GF-D8 (cell line): ENCODE measurements around the gene FFAR1.
"Not testable (repeated sequence)": the region's sequence is repeated elsewhere in the genome, so short reads cannot be mapped to it uniquely, and the experiment has no call there.

ENCODE experiments used
- DNase-seq: peaks from one replicate; lab custom pipeline; 2025; lab: John Stamatoyannopoulos, UW

Gene FFAR1

DNA sequence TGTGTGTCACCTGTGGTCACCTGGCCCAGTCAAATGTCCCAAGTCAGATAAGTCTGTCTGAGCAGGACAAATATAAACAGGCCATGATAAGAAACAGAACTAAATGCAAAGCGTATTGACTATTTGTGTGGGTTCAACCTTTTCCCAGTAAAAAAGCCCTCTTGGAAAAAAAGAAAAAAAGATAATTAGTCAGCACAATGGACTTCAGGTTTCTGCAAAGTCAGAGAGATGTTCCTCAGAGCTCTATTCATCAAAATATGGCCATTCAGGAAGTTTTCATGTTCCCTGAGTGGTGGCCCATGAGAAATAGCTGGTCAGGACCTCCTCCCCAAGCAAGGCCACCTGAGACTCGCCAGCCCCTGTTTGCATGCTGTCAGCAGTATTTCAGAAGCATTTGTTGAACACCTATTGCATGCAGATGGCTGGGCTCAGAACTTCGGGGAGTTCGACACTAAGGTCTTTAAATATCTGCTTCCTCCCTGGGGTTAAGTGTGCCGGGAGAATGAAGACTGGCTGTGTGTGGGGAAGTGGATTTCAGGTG lies 13.2 kb downstream of the FFAR1 start:
- no peak for DNase-seq

DNA sequence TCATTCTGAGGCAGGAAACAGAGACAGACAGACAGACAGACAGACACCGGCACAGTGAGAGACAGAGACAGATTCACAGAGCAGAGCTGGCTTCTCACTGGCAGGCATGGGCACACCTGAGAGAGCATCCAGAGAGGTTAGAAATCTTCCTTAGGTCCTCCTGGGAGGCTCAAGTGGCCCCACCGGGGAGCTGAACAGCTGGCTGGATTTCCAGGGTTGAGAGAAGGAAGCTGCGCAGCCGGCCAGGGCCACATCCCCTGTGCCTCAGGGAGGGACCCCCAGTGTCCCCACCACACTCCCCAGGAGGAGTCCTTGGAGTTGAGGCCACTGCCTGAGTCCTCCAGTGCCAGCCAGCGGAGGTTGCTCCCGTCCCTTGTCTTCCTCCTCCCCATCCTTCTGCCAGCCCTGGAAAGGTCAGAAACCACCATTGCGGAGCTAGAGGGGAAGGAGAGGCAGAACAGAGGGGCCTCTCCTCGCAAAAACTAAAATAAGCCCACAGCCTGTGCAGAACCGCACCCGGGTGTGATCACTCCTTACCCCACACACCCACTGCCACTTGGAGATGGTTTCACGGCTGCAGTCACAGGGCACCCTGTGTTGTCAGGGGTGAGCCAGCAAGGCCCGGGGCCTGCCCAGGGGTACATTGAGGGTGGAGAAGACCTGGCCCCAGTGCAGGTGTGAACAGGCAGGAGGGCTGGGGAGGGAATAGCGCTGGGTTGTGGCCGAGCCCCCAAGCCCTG lies 14.7 kb downstream of the FFAR1 start:
- no peak for DNase-seq

DNA sequence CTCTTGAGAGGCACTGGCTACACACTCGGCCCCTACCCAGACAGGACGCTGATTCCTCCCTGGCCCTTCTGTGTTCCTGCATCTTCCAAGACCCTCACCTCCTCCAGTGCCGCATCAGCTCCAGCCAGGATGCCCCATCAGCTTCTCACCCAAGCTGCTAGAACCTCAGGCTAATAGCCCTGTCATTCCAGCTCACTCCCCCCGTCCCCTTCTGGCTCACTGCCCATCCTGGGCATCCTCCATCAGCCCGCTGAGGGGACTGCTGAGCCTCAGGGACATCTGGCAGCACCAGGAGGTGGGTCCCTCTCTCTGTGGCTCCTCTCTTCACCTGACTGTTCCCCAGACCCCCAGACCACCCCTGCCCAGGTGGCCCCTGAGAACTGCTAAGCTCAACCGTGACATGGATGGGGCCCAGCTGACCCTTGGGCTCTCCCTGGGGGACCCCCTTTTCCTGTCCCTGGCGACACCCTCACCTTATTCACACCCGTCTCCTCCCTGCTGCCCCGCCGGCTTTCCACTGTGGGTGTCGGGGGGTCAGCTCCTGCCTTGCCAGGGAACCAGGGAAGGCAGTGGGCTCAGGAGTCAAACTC lies 15.4 kb downstream of the FFAR1 start:
- DNase-seq, result no peak

DNA sequence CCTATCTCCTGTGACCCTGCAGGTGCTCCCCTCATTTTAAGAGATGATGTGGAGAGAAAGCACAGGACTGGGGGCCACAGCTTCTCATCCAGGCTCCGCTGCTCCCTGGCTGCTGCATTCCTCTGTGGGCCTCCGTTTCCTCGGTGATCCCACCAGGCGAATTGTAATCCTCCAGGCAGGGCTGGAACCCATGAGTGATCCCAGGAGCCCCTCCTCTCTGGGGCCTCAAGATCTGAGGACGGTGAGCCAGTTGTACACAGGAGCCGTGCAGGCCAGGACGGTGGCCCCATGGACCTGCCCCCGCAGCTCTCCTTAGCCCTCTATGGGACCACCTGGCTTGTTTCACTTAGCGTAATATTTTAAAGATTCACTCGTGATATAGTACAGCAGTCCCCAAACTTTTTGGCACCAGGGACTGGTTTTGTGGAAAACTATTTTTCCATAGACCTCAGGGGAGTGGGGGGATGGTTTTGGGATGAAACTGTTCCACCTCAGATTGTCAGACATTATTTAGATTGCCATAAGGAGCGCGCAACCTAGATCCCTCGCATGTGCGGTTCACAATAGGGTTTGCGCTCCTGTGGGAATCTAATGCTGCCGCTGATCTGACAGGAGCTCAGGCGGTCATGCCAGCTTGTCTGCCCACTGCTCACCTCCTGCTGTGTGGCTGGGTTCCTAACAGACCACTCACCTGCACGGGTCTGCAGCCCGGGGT lies 16.2 kb downstream of the FFAR1 start:
- no peak for DNase-seq

DNA sequence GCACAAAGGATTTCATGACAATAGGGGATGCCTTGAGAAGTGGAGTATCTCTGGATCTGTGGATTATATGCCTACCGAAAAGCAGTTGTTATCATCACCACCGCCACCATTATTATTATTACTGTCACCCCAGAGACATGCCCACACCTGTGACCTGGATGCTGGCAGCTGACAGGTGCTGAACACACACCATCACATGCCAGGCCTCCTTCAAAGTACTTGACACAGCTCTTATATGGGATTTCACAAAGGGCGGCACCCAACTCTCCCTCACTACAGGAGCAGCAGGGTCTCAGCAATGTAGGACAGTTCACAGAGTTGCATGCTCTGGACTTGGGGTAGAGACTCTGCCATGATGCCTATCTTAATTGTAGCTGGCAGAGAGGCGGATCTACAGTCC lies 17.6 kb downstream of the FFAR1 start:
- DNase-seq, result no peak

DNA sequence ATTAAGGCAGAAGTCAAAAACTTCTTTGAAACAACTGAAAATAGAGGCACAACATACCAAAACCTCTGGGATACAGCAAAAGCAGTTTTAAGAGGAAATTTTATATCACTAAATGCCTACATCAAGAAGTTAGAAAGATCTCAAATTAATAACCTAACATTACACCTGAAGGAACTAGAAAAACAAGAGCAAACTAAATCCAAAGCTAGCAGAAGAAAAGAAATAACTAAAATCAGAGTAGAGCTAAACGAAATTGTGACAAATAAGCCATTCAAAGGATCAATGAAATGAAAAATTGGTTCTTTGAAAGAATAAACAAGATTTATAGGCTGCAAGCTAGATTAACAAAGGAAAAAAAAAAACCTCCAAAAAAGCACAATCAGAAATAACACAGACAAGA lies 20.7 kb downstream of the FFAR1 start:
- no peak for DNase-seq

DNA sequence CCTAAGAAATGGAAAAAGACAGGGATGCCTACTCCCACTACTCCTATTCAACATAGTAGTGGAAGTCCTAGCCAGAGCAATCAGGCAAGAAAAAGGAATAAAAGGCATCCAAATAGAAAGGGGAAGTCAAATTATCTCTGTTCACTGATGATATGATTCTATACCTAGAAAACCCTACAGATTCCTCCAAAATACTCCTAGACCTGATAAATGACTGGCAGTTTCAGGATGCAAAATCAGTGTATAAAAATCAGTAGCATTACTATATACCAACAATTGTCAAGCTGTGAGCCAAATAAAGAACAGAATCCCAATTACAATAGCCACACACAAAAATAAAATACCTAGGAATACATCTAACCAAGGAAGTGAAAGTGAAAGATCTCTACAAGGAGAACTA lies 21.8 kb downstream of the FFAR1 start:
- DNase-seq, result no peak

DNA sequence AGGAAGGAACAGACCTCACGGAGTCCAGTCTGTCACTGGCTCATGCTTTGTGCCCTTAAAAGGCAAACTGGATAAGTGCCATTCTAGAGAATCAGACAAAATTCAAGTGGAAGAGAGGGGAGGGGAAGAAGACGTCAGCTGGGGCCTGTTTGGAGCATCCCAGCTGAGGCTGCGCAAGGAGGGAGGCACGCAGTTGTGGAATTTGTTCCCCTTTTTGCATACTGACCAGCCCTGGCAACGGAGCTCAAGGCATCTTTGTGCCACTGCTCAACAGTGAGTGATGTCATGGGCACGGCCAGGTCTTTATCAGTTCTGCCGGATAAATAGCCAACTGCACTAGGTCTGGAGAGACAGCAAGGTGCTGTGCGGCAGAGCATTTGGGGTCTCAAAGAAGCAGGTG lies 23.0 kb downstream of the FFAR1 start, which contains the start of gene GPR42:
Gene GPR42, plus strand, starts transcription at position 347 of the 400 bp plus-strand sequence. CDS start 292 bp downstream, outside the sequence.
- no peak for DNase-seq

DNA sequence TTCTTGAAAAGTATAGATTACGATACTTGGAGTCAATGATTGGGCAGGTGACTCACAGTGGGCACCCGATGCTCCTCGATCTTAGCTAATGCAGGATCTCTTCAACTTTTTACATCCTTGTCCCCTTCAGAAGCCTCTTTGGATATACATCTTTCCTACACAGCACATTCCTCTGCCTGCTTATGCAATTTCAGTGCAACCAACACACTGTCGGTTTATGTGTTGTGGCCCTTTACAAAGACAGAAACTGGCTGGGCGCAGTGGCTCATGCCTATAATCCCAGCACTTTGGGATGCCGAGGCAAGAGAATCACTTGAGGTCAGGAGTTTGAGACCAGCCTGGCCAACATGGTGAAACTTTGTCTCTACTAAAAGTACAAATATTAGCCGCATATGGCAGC lies 25.8 kb downstream of the FFAR1 start:
- no peak for DNase-seq

DNA sequence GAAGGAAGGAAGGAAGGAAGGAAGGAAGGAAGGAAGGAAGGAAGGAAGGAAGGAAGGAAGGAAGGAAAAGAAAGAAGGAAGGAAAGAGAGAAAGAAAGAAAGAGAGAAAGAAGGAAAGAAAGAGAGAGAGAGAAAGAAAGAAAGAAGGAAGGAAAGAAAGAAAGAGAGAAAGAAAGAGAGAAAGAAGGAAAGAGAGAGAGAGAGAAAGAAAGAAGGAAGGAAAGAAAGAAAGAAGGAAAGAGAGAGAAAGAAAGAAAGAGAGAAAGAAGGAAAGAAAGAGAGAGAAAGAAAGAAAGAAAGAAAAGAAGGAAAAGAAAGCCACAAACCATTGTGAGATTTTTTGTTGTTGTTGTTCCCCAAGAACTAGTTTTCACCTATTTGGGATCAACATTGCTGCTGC lies 26.3 kb downstream of the FFAR1 start:
- not testable (repeated sequence) for DNase-seq

DNA sequence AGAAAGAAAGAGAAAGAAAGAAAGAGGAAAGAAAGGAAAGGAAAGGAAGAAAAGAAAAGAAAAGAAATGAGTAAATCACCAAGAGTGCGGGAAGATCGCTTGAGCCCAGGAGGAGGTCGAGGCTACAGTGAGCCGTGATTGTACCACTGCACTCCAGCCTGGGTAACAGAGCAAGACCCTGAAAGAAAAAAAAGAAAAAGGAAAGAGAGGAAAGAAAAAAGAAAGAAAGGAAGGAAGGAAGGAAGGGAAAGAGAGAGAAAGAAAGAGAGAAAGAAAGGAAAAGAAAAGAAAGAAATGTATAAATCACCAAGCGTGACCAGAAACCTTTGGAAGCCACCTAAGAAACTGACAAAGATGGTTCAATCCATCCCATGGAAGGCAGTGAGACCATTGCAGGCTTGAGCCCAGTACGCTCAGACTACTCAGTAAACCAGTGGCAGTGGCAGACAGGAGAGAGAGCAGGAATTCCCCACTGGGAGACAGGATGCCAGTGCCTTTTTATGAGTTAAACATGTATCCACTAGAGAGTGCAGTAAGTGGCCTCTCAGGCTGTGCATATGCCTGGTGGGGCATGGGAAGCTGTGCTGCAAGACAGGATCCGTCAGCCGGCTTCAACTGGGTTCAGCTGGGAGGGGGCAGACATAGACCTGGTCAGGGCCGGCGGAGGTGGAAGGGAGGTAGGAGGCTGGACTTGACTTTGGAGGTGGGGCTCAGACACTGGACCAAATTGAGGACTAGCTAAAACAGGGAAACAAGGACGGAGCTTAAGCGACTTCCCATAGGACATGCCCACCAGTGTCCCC lies 28.0 kb downstream of the FFAR1 start:
- DNase-seq, result no peak

DNA sequence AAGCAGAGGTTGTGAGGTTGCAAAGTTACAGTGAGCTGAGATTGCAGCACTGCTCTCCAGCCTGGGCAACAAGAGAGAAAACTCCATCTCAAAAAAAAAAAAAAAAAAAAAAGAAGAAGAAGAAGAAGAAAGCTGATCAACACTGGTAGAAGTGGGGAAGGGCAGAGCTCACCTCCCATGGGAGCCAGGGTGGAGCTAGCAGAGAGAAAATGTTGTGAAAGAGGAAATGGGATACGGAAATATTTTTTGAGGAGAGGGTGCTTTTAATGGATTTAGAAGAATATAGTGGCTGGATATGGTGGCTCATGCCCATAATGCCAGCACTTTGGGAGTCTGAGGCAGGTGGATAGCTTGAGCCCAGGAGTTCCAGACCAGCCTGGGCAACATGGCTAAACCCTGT lies 30.0 kb downstream of the FFAR1 start:
- DNase-seq, result no peak

DNA sequence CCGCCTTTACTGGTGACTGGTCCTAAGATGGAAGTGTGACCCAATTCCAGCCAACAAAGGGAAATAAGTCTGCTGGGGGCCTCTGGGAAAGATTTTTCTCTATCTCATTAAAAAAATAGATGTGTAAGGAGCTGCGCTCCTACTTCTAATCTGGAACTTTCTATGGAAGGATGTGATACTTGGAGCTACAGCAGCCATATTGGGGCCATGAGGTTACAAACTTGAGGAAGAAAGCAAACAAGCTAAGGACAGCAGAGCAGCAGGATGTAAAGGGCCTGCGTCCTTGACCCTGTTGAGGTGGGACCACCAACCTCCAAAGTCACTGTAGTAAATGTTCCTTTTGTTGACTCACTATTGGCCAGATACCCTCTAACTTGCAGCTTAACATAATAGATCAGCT lies 30.7 kb downstream of the FFAR1 start:
- no peak for DNase-seq

DNA sequence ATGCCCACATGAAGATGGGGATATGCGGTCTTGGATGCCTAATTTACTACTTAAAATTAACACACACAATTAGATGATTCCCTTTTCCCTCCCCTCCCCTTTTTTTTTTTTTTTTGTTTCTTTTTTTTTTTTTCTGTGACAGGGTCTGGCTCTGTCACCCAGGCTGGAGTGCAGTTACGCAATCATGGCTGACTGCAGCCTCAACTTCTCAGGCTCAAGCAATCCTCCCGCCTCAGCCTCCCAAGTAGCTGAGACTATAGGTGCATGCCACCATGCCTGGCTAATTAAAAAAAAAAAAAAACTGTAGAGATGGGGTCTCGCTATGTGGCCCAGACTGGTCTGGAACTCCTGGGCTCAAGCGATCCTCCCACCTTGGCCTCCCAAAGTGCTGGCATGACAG lies 31.8 kb downstream of the FFAR1 start:
- not testable (repeated sequence) for DNase-seq

DNA sequence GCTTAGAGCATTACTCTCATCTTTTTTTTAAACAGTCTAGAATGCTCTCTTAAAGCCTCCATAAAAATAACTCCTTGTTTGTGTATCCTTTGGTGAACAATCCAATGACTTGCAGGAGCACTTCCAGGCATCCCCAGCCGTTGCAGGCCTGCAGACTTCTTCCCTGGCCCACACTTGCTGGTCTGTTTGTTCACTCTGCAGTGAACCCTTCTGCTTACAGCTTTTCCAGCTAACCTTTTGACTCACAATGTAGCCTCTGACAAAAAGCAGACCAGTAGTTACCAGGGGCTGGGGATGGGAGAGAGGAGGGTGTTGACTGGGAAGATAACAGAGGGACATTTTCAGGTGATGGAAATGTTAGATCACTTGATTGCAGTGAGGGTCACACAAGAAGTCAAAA lies 32.3 kb downstream of the FFAR1 start:
- DNase-seq, result no peak

DNA sequence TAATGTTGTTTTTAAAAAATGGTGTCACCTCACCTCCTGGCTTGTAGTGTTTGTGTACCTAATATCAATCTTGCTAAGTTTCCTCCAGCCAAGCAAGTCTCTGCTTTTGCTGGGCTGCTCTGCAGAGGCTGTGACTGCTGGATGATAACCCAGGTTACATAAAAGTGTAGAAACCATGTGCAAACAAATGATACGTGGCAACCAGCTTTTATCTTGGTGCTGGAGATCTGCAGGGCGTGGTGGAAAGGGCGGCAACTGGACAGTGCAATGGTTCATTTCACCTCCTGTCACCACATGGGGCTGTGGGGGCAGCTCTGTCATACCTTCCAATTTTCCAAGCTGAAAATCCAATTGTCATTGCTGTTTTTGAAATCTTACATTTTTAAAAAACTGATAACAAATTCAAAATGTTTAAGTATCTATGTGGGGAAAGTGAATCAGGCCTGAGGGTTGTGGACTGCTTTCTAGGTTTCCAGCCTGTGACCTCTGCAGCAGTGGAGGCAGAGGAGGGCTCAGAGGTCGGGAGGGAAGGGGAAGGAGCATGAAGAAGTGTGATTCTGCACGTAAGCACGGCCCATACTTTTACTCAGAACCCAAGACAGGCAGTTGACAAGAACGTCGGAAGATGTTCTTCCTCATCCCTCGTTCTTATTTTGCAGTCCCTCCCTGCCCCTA lies 32.9 kb downstream of the FFAR1 start:
- DNase-seq, result no peak

DNA sequence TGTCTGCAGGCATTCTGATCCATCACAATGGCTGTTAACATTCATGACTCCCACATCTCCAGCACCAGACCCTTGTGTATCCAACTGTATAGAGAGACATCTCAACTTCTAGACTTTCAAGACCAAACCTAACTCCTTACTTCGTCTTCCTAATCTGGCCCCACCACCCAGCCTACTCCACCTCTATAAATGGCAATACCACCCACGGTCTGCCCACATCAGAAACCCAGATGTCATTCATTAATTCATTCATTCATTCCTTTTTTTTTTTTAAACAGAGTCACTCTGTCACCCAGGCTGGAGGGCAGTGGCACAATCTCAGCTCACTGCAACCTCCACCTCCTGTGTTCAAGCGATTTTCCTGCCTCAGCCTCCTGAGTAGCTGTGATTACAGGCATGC lies 33.6 kb downstream of the FFAR1 start:
- DNase-seq, result no peak

DNA sequence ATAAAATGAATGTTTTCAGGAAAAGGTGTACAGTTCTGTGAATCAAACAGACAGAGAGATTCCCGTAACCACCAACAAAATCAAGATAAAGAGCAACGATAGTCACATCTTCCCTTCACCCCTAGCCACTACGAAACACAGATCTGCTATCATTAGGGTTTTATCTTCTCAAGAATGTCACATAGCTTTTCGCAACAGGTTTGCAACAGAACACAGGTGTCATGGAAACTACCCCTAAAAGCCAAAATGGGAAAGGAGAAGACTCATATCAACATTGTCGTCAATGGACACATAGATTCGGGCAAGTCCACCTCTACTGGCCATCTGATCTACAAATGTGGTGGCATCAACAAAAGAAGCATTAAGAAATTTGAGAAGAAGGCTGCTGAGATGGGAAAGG lies 34.2 kb downstream of the FFAR1 start:
- no peak for DNase-seq

DNA sequence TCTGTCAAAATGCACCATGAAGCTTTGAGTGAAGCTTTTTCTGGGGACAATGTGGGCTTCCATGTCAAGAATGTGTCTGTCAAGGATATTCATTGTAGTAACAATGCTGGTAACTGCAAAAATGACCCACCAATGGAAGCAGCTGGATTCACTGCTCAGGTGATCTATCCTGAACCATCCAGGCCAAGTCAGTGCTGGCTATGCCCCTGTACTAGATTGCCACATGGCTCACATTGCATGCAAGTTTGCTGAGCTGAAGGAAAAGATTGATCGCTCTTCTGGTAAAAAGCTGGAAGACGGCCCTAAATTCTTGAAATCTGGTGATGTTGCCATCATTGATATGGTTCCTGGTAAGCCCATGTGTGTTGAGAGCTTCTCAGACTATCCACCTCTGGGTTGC lies 35.8 kb downstream of the FFAR1 start:
- DNase-seq, result no peak

DNA sequence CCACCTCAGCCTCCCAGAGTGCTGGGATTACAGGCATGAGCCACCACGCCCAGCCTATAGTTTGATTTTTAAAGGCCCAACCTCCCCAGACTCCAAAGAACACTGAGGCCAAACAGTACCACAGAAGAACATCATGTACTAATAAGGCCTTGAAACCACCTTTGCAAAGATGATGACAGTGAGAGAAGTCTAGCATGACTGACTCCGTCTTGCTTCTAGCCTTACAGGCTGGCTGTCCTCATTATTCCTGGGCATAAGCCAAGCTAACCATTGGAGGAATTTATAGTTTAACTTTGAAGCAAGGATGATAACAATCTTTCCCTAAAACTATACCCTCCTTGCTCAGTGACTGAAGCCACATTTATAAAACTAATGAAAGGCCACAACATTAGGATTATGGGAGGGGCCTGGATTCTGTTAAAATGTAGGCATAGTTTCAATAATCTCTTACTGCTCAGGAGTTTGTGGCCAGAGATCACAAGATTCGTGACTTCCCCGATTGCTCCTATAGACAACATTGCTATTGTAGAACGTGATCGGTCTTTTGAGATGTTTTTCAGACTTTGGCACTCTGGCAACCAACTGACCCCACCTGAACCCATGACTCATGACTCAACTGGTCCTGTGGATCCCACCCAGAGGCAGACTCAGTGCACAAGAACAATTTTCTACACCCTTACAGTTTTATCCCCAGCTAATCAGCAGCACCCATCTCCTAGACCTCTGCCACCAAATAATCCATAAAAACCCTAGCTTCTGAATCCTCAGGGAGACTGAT lies 40.8 kb downstream of the FFAR1 start:
- no peak for DNase-seq
